Measurements from ENCODE around the gene SLC16A10.
"Not testable (repeated sequence)": the region's sequence is repeated elsewhere in the genome, so short reads cannot be mapped to it uniquely, and the experiment has no call there.

SLC16A10 gene

DNA sequence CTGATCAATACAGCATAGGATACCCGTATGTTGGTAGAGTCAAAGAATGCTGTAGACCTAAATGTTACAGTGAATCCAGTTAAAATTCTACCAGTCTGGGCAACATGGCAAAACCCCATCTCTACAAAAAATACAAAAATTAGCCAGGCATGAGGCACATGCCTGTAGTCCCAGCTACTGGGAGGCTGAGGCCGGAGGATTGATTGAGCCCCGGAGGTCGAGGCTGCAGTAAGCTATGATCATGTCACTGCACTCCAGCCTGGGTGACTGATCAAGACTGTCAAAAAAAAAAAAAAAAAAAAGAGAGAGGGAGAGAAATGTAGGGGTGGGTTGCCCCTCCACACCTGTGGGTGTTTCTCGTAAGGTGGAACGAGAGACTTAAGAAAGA lies 167.5 kb downstream of the SLC16A10 start:
- no peak for DNase-seq (ENCODE audit: low read depth in 1 of 2, low spot score in 1 of 2)

DNA sequence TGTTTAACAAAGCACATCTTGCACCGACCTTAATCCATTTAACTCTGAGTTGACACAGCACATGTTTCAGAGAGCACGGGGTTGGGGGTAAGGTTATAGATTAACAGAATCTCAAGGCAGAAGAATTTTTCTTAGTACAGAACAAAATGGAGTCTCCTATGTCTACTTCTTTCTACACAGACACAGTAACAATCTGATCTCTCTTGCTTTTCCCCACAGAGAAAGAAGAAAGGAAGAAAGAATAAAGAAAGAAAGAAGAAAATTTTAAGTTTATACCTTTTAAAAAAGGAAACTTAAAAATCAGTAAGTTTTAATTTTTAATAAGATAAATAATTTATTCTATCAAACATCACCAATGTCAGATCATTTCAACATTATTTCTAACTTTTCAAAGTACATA lies 168.5 kb downstream of the SLC16A10 start:
- DNase-seq (ENCODE audit: low read depth in 1 of 2, low spot score in 1 of 2), result not testable (repeated sequence)

DNA sequence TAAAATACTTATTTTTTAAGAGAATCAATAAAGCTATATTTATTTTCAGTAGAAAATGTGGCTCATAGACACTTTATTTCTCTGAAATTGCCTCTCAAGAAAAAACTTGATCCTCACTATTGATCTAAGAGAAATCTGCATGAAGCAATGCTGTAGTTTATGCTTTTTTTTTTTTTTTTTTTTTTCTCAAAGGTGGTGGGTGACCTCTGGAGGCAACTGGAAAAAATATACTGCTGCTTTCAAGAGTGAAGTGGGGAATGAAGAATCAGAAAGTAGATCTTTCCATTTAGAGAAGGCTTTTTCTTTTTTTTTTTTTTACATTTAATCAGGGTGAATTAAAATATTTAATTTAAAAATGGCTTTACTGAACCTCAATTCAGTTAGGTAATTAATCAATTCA lies 169.3 kb downstream of the SLC16A10 start:
- DNase-seq (ENCODE audit: low read depth in 1 of 2, low spot score in 1 of 2), result no peak

- no peak for DNase-seq (ENCODE audit: low read depth in 1 of 2, low spot score in 1 of 2)
Measured at GRCh38 chr6:111258010-111258409, 170.7 kb downstream of the SLC16A10 start.

- no peak for DNase-seq (ENCODE audit: low read depth in 1 of 2, low spot score in 1 of 2)
Measured at GRCh38 chr6:111258615-111259088, 171.3 kb downstream of the SLC16A10 start.

DNA sequence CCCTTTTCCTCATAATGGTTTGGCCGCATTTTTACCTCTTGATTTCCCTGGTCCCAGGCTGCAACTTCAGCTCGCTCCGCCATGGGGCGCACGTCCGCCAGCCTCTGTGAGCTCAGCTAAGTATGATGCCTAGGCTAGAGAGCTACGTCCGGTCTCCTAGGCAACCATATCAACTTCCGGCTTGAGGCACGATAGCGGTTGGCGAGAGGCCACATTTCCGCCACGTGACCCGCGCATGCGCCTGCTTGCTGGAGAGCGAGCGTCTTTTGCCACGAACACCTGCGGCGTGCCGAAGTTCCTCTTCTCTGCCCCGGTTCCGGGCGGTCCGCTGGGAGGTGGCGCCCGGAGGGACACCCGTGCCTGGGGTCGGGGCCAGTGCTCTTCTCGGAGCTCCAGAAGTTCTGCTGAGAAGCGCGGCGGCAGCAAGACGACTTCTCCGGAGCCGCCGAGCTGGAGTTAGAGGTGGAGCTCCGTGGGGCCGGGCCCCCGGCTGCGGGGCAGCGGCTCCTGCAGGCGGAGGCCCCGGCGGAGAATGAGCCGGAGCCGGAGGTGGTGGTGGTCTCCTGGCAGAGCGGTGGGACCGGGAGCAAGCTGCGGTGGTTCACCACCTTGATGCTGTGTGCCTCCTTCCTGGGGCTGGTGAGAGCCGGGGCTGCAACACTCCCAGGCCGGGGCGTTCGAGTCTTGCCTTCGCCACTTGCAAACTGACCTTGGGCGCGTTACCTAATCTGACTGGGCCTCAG lies 172.0 kb downstream of the SLC16A10 start:
- DNase-seq (ENCODE audit: low read depth in 1 of 2, low spot score in 1 of 2), result peak; percentile 98 to 99

- DNase-seq (ENCODE audit: low read depth in 1 of 2, low spot score in 1 of 2), result no peak
Measured at GRCh38 chr6:111260570-111261298, 173.4 kb downstream of the SLC16A10 start.

DNA sequence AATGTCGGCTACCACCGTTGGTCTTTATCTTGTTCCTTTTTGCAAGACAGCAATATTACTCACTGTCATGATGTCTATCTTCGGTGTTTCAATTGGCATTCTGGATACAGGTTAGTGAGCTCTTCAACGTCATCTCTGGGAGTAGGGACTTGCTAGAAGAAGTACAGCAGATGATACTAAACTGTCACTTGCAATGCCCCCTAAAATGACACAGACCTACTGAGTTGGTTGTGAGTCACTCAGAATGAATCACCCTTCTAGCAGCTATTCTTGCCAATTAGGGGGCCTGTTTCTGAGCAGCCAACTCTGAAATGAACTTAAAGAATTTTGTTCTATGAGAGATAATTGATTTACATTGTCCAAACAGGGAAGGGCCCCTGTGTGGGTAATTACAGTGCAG lies 176.5 kb downstream of the SLC16A10 start:
- no peak for DNase-seq (ENCODE audit: low read depth in 1 of 2, low spot score in 1 of 2)

DNA sequence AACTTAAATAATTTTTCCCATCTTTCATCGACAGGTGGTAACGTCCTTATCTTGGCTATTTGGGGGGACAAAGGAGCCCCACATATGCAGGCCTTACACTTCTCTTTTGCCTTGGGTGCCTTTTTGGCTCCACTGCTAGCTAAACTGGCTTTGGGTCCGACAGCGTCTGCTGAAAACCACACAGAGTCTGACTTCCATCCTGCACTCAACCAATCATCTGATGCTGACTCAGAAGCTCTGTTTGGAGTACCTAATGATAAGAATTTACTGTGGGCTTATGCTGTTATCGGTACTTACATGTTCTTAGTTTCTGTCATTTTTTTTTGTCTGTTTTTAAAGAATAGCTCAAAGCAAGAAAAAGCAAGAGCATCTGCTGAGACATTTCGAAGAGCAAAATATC lies 178.5 kb downstream of the SLC16A10 start:
- no peak for DNase-seq (ENCODE audit: low read depth in 1 of 2, low spot score in 1 of 2)

DNA sequence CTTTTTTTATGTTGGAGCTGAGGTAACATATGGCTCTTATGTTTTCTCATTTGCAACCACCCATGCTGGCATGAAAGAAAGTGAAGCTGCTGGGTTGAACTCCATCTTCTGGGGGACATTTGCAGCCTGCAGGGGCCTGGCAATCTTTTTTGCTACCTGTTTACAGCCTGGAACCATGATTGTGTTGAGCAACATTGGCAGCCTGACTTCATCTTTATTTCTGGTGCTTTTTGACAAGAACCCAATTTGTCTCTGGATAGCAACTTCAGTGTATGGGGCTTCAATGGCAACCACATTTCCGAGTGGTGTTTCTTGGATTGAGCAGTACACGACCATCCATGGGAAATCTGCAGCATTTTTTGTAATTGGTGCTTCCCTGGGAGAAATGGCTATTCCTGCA lies 179.0 kb downstream of the SLC16A10 start:
- DNase-seq (ENCODE audit: low read depth in 1 of 2, low spot score in 1 of 2), result no peak

- DNase-seq (ENCODE audit: low read depth in 1 of 2, low spot score in 1 of 2), result no peak
Measured at GRCh38 chr6:111267764-111268333, 180.5 kb downstream of the SLC16A10 start.

GRCh38 chr6:111269401-111269970 lies 182.2 kb downstream of the SLC16A10 start:
- no peak for DNase-seq (ENCODE audit: low read depth in 1 of 2, low spot score in 1 of 2)

DNA sequence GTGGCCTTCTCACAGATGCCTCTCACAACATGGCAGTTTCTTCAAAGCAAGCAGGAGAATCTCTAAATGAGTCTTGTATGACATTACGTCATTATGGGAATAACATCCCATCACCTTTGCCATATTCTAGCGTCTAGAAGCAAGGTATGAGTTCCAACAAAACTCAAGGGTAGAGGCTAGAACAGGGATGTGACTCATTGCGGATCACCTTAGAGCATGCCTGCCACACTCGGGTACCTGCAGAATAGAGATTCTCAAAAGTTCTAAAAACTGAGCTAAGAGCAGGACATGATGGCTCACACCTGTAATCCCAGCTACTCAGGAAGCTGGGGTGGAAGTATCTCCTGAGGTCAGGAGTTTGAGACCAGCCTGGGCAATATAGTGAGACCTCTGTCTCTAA lies 182.8 kb downstream of the SLC16A10 start:
- DNase-seq (ENCODE audit: low read depth in 1 of 2, low spot score in 1 of 2), result no peak

DNA sequence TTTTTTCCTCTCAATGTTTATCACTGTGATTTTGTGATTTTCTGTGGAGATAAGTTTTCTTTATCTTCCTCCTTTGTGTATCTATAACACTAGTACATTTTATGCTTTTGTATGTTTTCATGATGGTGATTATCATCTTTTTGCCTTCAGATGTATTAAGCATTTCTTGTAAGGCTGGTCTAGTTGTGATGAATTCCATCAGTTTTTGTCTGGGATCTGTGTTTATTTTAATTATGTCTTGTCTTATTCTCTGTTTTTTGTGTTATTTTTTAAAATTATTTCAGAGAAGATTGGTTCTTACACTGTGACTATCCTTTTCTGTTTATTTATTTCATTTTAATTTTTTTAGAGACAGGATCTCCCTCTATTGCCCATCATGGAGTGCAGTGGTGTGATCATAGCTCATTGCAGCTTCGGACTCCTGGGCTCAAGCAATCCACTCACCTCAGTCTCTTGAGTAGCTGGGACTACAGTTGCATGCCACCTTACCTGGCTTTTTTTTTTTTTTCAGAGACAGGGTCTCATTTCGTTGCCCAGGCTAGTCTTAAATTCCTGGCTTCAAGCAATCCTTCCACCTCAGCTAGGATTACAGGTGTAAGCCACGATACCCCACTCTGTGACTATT lies 187.4 kb downstream of the SLC16A10 start:
- no peak for DNase-seq (ENCODE audit: low read depth in 1 of 2, low spot score in 1 of 2)

DNA sequence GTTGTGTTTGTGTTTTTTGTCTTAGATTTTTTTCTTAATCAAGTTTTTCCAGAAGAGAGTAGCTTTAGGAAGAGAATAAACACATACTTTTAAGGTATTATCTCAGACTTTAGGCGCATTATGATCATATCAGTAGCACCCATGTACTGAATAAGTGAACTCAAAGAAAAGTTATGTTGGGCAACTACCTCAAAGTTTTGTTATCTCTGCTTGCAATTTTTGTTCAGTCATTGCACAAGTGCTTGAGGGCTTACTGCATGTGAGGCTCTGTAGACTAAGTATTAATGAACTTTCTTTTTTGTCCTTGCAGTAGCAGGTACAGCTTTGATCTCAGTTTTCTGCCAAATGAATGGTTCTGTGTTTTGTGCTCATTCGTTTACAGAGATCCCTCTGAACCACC lies 189.0 kb downstream of the SLC16A10 start:
- DNase-seq (ENCODE audit: low read depth in 1 of 2, low spot score in 1 of 2), result no peak

GRCh38 chr6:111276736-111277135 lies 189.4 kb downstream of the SLC16A10 start:
- DNase-seq (ENCODE audit: low read depth in 1 of 2, low spot score in 1 of 2), result no peak

GRCh38 chr6:111277819-111278218 lies 190.5 kb downstream of the SLC16A10 start:
- DNase-seq (ENCODE audit: low read depth in 1 of 2, low spot score in 1 of 2), result no peak

DNA sequence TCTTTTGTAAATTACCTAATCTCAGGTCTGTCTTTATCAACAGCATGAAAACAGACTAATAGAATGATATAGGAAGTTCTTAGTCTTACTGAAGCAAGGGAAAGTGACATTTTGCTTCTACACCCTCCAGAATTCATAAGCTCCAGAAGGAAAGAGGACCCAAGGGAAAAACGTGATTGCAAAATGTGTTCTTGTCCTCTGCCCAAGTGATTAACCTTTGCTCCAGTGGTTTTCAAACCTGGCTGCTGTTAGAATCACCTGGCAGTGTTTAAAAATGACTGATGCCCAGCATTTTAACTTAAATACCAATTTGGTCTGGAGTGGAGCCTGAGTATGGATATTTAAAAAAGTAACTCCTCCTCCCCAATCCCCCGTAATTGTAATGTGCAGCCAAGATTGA lies 191.4 kb downstream of the SLC16A10 start:
- DNase-seq (ENCODE audit: low read depth in 1 of 2, low spot score in 1 of 2), result no peak

GRCh38 chr6:111280445-111280955 lies 193.2 kb downstream of the SLC16A10 start:
- DNase-seq (ENCODE audit: low read depth in 1 of 2, low spot score in 1 of 2), result no peak

Data from activated T-helper 1 cell treated with anti-CD3 and anti-CD28 coated beads, Interleukin-2, amount 50 U/mL, for 16 hours (primary cell).